Coronary artery (tissue), 2 donors: Measurements from ENCODE around the gene TRNT1.
A peak's percentile ranks its signal among the peaks of the same experiment; 100 is the strongest.

ENCODE experiments used
- DNase-seq: peaks from one replicate; pipeline ENCODE4 v3.0.0-alpha.2; 2017; ENCODE audit warnings: low spot score
- H3K27ac ChIP-seq, 2 donors: fragments of 200-600 bp; sonication (generic); one replicate each; pipeline ENCODE4 v1.5.1; 2016 to 2019
- H3K4me3 ChIP-seq: fragments of 200-600 bp; sonication (generic); 2 replicates; pipeline ENCODE4 v1.5.1; 2016; ENCODE audit warnings: mild to moderate bottlenecking, moderate library complexity
- CTCF ChIP-seq: fragments of 200-600 bp; sonication (generic); IDR thresholded peaks from one replicate; pipeline ENCODE4 v1.5.1; 2019; ENCODE audit warnings: antibody characterized with exemption

The TRNT1 gene

DNA sequence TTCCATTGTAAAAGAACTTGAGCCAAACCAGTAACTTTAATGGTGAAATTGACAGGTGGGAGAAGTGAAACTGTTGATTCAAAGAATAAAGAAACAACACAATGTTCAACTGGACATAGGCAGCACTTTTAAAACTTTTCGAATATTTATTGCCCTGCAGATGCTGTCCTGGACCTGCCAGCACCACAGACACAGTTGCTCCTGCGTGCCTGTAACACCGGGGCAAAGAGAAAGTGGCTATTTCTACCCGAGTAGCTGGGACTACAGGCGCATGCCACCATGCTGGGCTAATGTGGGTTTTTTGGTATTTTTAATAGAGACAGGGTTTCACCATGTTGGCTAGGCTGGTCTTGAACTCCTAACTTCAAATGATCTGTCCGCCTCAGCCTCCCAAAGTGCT lies 24.0 kb upstream of the TRNT1 start:
- no peak for TF ChIP-seq CTCF
- no peak for DNase-seq
- Histone ChIP-seq H3K27ac (no peak overlapping the region), H3K4me3 (no peak overlapping the region)

GRCh38 chr3:3105246-3105645 lies 21.5 kb upstream of the TRNT1 start:
- DNase-seq = no peak
- Histone ChIP-seq H3K4me3 (no peak overlapping the region), H3K27ac (no peak overlapping the region)
- no peak for TF ChIP-seq CTCF

- H3K4me3 ChIP-seq = no peak overlapping the region
- no peak for TF ChIP-seq CTCF
- H3K27ac ChIP-seq = no peak overlapping the region
- no peak for DNase-seq
Measured at GRCh38 chr3:3105815-3106214, 20.9 kb upstream of the TRNT1 start.

GRCh38 chr3:3107181-3107580 lies 19.6 kb upstream of the TRNT1 start:
- Histone ChIP-seq H3K4me3 (no peak overlapping the region), H3K27ac (no peak overlapping the region)
- no peak for DNase-seq
- TF ChIP-seq CTCF = no peak

DNA sequence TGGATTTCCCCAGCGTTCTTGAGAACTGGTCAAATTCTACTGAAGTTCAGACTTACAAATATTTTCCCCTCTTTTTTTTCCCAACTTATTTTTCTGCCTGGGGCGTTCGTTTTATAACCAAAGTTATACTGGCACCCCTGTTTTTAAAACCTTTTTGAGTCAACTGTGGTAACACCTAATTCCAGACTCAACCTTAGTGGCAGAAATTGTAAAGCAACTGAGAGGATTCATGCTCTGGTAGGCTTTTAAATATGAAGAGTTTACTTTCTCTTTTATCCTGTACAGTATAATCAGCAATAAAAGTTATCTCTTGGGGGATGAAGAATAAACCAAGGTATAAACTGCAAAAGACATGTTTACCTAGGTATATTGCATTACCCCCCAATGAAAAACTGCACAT lies 18.9 kb upstream of the TRNT1 start:
- DNase-seq = no peak
- no peak overlapping the region for H3K4me3 ChIP-seq
- no peak overlapping the region for H3K27ac ChIP-seq
- TF ChIP-seq CTCF = no peak

DNA sequence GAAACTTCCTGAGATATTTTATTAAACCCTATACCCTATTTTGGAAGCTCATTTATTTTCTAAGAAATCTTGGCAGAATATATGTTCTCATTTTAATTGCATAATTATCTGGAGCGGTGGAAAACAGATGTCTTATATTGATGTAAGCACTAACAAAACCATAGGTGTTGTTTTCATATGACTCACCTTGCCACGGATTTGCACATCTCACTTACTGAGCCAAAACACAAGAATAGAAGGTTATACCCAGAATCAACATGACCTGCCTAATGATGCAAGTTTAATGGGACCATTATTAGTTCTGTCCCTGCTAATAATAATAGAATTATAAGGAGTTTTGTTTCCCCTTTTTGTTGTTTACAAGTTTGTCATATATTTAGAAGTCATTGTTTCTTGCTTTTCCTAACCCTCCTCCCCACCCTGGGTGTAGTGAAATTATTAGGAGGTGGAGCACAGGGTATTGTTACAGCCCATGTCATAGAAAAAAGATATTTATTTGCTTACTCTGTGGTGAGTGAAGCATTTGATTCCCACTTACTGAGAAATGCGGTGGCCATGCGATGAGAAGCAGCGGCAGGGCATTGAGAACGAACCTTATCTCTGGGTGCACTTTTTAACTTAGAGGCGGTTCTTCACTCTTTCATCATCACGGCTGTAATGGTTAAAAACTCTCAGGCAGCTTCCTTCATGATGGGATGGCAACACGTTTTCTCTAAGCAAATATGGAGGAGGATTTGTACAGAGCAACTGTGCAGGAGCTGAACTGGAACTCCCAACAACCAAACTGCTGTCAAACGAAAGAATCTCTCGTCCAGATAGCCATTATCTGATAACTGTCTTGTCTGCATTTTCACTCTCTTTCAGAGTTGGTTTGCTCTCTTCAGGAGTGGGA lies 17.1 kb upstream of the TRNT1 start:
- H3K27ac ChIP-seq = no peak overlapping the region
- no peak for DNase-seq
- peak overlapping the region; percentile 37 for H3K4me3 ChIP-seq
- no peak for TF ChIP-seq CTCF

DNA sequence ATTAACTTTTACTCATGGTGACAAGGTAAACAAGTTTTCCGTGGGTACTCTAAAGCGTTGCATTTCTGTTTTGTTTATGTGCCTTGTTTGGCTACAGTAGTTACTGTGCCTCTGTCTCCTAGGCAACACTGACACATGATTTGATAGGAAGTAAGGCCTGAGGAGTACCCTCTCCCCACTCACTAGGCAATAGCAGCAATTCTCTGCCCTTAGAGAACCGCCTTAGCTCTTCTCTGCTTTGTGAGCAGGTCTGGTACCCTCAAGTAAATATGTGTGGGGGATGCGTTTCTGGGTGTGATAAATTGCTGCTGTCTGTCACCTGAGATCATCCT lies 16.5 kb upstream of the TRNT1 start, which contains the start of gene IL5RA:
TSS of gene IL5RA (minus strand) at position 76 of the 332 bp plus-strand sequence. CDS start 5,390 bp downstream, outside the sequence.
- no peak for DNase-seq
- H3K27ac ChIP-seq = no peak within 1 kb of the TSS

More for the DNA sequence above, 16.5 kb upstream of the TRNT1 start, which contains the start of gene IL5RA:
- H3K4me3 ChIP-seq = peak within 1 kb of the TSS; percentile 37
- TF ChIP-seq CTCF = no peak
